DMS79 treated with DMSO at 0.1 percent for 48 hours (cell line): ENCODE measurements around the gene PRR23E.

ENCODE experiments used
- DNase-seq: peaks from one replicate; lab custom pipeline; 2025; lab: John Stamatoyannopoulos, UW

Gene PRR23E, protein sequence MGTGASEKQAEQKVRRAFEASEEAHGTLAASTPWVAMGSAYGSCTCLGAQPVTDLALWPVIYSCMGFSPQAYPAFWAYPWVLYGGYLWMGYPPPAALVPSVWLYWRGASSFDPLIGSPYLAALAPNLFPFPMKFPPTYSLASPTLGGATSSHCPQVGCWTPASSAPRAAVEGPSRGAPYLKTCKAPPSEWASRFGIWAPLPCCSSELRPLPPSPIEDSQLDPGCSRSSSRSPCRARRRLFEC

GRCh38 chr3:127192576-127193232 is at the start of gene PRR23E:
PRR23E (plus strand) TSS chr3:127193131; CDS start chr3:127196686, 3,555 bp downstream.
- no peak for DNase-seq

- no peak for DNase-seq
Measured at GRCh38 chr3:127143172-127143571, 49.8 kb upstream of the PRR23E start.

DNA sequence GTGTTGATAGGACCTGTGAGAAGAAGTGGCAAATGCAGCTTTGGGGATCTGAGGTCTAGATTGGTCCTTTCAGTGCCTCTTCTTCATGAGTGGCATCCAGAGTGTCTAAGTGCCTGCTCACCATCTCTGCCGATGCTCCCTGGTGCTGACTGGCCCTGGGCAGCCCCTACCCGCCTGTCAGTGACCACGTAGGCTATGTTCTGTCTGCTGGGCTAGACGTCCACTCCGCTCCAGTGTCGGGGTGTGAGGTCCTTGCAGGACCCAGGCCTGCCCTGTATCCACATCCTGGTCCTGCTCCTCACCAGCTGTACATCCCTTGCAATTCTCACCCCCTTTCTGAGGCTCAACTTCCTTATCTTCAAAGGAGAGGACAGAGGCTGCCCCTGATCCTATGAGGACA is 48.3 kb upstream of the PRR23E start:
- no peak for DNase-seq

DNA sequence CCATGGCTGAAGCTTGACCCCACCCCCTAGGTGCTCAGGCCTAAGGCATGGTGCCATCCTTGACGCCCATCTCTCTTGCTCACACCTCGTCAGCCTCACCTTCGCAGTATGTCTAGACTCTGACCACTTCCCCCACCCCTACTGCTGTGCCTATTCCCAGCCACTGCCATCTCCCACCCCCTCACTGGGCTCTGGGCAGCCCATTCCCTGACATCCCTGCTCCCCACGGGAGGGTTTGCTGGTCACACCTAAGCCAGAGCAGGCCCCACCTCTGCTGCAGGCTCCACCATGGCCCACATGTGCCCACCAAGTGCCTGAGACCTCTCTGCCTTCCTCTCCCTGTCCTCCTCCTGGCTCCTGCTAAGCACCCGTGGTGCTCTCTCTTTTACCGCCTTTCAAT is 47.7 kb upstream of the PRR23E start:
- no peak for DNase-seq

DNA sequence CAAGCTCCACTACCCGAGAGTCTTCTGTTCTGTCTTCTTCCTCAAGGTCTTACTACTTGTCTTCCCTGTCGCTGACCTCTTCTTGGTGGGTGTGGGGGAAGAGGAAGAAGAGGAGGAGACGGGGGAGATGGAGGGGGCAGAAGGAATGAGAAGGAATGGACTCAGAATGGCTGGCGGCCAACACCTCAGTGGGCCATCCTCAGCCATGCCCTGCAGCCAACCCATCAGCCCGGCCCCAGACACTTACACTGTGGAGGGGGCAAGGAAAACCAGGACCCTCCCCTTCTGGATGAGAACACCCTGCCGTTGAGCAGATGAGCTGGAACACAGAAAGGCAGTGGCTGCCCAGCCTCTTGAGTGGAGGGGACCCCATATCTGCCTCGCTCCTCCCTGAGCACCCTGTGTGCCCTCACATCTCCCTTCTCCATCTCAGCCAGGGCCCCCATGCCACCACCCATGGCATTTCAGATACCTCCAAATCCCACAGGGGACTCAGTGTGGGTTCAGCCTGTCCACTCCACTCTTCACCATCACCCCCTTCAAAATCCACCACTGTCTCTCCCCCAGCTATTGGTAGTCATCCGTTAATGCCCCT is 45.5 kb upstream of the PRR23E start:
- no peak for DNase-seq

GRCh38 chr3:127149621-127150310 is 43.2 kb upstream of the PRR23E start:
- no peak for DNase-seq

DNA sequence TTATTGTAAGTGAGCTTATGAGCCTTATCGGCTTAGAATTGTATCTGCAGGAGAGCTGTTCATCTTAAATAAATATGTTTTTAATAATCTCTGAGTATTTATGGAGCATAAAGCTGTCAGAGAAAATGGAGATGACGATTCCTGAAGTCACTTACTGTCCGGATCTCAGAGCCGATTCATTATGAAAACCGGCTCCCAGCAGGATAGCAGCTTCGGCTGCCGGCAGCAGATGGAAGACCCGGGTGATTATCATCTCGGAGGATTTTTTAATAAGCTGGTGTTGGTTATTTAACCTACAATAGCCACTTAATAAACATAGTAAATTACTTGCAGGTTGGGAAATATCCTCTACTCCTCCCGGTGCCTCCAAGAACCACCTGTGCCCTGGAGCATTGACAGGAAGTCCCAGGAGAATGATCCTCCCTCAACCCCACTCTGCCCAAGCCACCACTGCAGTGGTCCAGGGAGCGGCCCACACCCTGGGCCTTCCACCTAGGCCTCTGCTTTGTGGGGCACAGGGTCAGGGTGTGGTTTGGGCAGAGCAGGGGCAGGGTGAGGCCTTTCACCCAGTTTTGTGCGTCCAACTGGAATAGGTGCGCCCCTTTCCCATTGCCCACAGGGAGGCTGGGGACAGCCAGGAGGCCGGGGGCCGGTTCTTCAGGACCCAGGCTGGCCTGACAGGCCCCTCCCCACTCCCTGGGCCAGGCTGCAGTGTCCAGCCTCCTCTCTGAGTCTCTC is 42.2 kb upstream of the PRR23E start:
- DNase-seq = no peak

DNA sequence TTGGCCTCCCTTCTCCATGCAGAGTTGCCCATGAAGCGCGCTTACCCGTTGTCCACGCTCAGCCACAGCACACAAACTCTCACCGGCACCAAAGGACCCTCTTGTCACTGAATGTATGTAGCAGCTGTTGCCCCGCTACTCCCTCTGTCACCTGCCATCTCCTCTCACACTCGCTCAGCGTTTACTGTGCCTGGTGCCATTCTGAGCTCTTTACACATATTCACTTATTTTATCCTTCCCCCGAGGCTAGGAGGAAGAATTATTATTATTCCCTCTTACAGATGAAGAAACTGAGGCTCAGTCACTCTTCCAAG is 41.7 kb upstream of the PRR23E start:
- DNase-seq = no peak

GRCh38 chr3:127151992-127152650 is 40.8 kb upstream of the PRR23E start:
- DNase-seq = peak; percentile 85

DNA sequence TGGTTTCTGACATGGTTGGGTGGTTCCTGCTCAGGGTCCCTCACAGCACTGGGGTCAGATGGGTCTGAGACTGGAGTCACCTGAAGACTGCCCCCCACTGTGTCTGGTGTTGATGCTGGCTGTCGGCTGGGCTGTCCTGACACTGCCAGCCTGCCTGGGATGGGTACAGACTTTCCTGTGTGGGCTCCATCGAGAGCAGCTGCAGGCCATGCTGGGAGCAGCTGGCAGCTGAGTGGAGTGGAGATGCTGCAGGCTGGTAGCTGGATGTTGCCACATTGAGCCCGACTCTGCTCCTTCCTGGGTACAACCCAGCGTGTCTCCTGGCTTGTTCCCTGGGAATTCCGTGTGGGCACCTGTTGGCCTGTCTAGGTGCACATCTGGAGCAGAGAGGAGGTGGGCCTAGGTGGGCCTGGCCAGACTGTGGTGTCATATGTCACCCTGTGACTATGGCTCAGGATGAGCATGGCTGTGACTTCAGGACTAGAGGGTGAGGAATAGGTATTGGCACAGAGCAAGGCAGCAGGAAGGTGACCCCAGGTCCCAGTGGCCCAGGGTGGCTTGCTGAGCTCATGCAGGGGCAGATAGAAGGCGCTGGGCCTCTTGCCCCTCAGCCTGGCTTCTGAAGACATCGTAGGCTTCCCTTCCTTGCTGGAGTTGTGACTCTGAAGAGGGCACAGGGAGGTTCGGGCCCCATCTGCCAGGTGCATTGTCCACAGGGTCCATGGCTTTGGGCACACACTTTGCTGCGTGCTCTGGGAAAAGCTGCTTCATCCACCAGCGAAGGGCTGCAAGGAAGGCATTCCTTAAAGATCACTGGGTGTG is 40.0 kb upstream of the PRR23E start:
- DNase-seq = peak; percentile 68

GRCh38 chr3:127153506-127153815 is 39.5 kb upstream of the PRR23E start:
- no peak for DNase-seq

- DNase-seq = peak; percentile 35
Measured at GRCh38 chr3:127156338-127157050, 36.4 kb upstream of the PRR23E start.

DNA sequence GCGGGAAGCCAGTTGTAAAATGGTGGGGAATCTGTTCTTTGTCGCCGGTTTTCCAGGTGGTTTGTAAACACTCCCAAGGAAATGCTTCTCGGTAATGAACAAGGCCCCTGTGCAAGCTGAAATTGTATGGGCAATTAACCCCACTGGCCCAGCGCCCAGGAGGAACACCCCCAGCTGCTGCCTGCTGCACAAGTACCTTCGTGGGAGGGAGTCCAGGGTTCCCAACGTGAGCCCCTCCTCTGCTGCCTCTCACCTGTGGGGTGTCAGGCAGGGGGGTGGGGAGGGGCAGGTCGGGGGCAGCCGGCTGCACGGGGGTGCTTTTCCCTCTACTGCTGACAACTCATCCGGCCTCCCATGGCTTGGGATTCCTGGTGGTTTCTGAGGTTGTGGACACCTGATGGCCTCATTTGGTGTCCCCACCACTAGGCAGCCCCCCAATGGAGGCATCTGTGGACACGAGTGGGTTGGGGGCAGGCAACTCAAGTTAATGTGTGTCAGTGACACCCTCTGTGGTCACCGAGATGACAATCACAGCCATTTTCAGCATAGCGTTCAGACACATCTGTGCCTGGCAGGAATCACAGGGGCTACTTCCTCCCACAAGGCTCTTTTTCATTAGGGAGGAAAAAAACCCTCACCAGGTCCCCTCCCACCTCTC is 35.6 kb upstream of the PRR23E start:
- DNase-seq = peak; percentile 93

GRCh38 chr3:127158614-127159229 is 34.2 kb upstream of the PRR23E start:
- DNase-seq = peak; percentile 38

DNA sequence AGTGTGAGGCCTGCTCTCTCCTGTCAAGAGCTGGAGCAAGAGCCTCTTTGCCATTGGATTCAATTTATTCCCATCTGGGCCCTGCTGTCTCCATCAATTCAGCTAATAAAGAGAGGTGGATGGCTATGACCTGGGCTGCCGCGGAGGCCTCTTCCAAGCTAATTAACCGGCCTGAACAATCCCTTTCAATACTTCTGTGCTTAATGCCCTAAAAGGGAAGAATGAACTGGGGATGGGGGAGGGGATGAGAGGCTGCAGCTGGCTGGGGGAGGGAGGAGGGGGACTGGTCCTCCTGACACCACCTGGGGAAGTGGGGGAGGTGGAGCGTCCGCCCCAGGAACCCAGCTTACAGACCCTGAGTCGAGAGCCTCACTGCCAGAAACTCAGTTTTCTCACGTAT is 33.4 kb upstream of the PRR23E start:
- DNase-seq = peak; percentile 93

- DNase-seq = no peak
Measured at GRCh38 chr3:127161236-127161635, 31.7 kb upstream of the PRR23E start.

DNA sequence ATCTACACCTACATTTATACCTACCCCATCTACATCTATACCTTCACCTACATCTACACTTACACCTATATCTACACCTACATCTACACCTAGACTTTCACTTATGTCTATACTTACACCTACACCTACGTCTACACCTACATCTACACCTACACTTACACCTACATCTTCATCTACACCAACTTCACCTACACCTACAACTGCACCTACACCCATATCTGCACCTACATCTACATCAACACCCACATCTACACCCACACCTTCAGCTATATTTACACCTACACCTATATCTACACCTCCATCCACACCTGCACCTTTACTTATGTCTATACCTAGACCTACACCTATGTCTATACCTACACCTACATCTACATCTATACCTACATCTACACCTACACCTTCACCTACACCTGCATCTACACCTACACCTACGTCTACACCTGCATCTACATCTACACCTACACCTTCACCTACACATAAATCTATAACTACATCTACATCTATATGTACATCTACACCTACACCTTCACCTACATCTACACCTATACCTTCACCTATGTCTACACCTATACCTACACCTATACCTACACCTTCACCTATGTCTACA is 30.9 kb upstream of the PRR23E start:
- no peak for DNase-seq

- no peak for DNase-seq
Measured at GRCh38 chr3:127162947-127163645, 29.8 kb upstream of the PRR23E start.
